ENCODE measurements around the gene PLXNA4.

The PLXNA4 gene

DNA sequence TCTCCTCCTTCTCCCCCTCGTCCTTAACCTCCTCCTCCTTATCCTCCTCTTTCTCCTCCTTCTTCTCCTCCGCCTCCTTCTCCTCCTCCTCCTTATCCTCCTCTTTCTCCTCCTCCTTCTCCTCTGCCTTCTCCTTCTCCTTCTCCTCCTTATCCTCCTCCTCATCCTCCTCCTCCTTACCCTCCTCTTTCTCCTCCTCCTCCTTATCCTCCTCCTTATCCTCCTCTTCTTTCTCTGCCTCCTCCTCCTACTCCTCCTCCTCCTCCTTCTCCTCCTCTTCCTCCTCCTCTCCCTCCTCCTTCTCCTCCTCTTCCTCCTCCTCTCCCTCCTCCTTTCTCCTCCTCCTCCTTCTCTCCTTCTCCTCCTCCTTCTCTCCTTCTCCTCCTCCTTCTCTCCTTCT, 14.5 kb downstream of the PLXNA4 start:
- no peak overlapping the region for H2BK12ac ChIP-seq (ENCODE audit: low read length in 2 of 2)
- no peak overlapping the region for H3K14ac ChIP-seq (ENCODE audit: low read length in 2 of 2)
- H3K79me1 ChIP-seq (replicated peaks; ENCODE audit: low read length, poor library complexity, severe bottlenecking), result no peaks in the 10 kb centered on the region
- no peak overlapping the region for H3K23ac ChIP-seq (ENCODE audit: low read length in 2 of 2)
- H3K18ac ChIP-seq (ENCODE audit: low read depth in 1 of 2, low read length in 2 of 2), result no peak overlapping the region
- H2BK5ac ChIP-seq (ENCODE audit: low read depth, low read length, poor library complexity, severe bottlenecking), result no peak overlapping the region
- no peaks in the 10 kb centered on the region for H3K4me1 ChIP-seq (ENCODE audit: control insufficient read depth, insufficient read depth, low read depth, low read length)
- no peak overlapping the region for H2AFZ ChIP-seq (ENCODE audit: low read depth, low read length)
- no peak overlapping the region for H4K8ac ChIP-seq (ENCODE audit: low read length)
- peaks cover 9 to 28% of the 10 kb centered on the region in 2 experiments for H3K27me3 ChIP-seq (ENCODE audit: control insufficient read depth in 1 of 2, insufficient read depth in 1 of 2, low read length in 2 of 2)
- 72% methylated on average over 2 of the region's 2 CpGs for WGBS
- H2AK5ac ChIP-seq (ENCODE audit: low read length, severe bottlenecking), result no peak overlapping the region
- no peak overlapping the region for H3K4me3 ChIP-seq (ENCODE audit: insufficient read depth in 1 of 2, low read depth in 1 of 2, low read length in 2 of 2)
- no peaks in the 10 kb centered on the region for H3K9me3 ChIP-seq (ENCODE audit: control insufficient read depth, low read length)
- no peak overlapping the region for H3K4ac ChIP-seq (ENCODE audit: low read depth in 1 of 2, low read length in 2 of 2)
- no peak overlapping the region for H2BK120ac ChIP-seq (ENCODE audit: low read depth, low read length)
- DNase-seq, result no peak
- H3K36me3 ChIP-seq (ENCODE audit: control insufficient read depth in 1 of 2, insufficient read depth in 2 of 2, low read depth in 1 of 2, low read length in 2 of 2), result no peaks in the 10 kb centered on the region
- no peak overlapping the region for H2BK15ac ChIP-seq (ENCODE audit: low read depth, poor library complexity, severe bottlenecking)
- no peak overlapping the region for H3K4me2 ChIP-seq (ENCODE audit: low read length, poor library complexity, severe bottlenecking)
- H3K9ac ChIP-seq (ENCODE audit: low read length), result no peak overlapping the region
- H3K27ac ChIP-seq (ENCODE audit: low read length, poor library complexity, severe bottlenecking), result no peak overlapping the region
- H4K91ac ChIP-seq (ENCODE audit: low read length), result no peak overlapping the region

DNA sequence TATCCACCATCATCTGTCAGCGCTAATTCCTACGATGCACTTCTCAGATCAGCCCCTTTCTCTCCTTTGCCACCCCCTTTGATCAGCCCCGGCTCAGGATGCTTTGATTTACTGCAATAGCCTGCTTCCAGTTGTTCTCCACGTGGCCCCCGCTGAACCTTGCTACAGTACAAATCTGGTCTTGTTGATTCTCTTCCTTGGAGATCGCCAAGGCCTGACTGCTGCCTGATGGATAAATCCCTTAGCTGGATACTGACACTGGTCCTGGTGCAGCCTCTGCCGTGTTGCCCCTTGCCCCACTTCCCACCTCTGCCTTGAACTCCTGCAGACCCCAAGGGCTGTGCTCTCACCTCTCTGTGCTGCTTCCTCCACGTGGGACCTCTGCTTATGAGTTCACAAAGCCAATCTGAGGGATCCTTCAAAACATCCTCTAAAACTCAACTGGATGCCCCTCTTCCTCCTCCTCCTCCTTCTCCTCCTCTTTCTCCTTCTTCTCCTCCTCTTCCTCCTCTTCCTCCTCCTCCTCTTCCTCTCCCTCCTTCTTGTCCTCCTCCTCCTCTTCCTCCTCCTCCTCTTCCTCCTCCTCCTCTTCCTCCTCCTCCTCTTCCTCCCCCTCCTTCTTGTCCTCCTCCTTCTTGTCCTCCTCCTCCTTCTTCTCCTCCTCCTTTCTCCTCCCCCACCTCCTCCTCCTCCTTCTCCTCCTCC, 15.3 kb downstream of the PLXNA4 start:
- Histone ChIP-seq H3K27ac (ENCODE audit: low read length, poor library complexity, severe bottlenecking) (no peak overlapping the region), H2BK15ac (ENCODE audit: low read depth, poor library complexity, severe bottlenecking) (no peak overlapping the region), H2BK12ac (ENCODE audit: low read length in 2 of 2) (no peak overlapping the region), H3K9me3 (ENCODE audit: control insufficient read depth, low read length) (no peaks in the 10 kb centered on the region), H3K9ac (ENCODE audit: low read length) (no peak overlapping the region), H2BK5ac (ENCODE audit: low read depth, low read length, poor library complexity, severe bottlenecking) (no peak overlapping the region), H3K79me1 (replicated peaks; ENCODE audit: low read length, poor library complexity, severe bottlenecking) (no peaks in the 10 kb centered on the region), H3K36me3 (ENCODE audit: control insufficient read depth in 1 of 2, insufficient read depth in 2 of 2, low read depth in 1 of 2, low read length in 2 of 2) (no peaks in the 10 kb centered on the region), H3K23ac (ENCODE audit: low read length in 2 of 2) (no peak overlapping the region), H3K4ac (ENCODE audit: low read depth in 1 of 2, low read length in 2 of 2) (no peak overlapping the region), H4K8ac (ENCODE audit: low read length) (no peak overlapping the region), H2AK5ac (ENCODE audit: low read length, severe bottlenecking) (no peak overlapping the region), H3K27me3 (ENCODE audit: control insufficient read depth in 1 of 2, insufficient read depth in 1 of 2, low read length in 2 of 2) (peaks cover 9 to 24% of the 10 kb centered on the region in 2 experiments), H3K4me3 (ENCODE audit: insufficient read depth in 1 of 2, low read depth in 1 of 2, low read length in 2 of 2) (no peak overlapping the region), H3K14ac (ENCODE audit: low read length in 2 of 2) (no peak overlapping the region), H3K4me2 (ENCODE audit: low read length, poor library complexity, severe bottlenecking) (no peak overlapping the region), H2BK120ac (ENCODE audit: low read depth, low read length) (no peak overlapping the region), H4K91ac (ENCODE audit: low read length) (no peak overlapping the region), H3K4me1 (ENCODE audit: control insufficient read depth, insufficient read depth, low read depth, low read length) (no peaks in the 10 kb centered on the region), H2AFZ (ENCODE audit: low read depth, low read length) (no peak overlapping the region), H3K18ac (ENCODE audit: low read depth in 1 of 2, low read length in 2 of 2) (no peak overlapping the region)
- WGBS, result 78% methylated on average over 8 of the region's 8 CpGs
- DNase-seq, result no peak

DNA sequence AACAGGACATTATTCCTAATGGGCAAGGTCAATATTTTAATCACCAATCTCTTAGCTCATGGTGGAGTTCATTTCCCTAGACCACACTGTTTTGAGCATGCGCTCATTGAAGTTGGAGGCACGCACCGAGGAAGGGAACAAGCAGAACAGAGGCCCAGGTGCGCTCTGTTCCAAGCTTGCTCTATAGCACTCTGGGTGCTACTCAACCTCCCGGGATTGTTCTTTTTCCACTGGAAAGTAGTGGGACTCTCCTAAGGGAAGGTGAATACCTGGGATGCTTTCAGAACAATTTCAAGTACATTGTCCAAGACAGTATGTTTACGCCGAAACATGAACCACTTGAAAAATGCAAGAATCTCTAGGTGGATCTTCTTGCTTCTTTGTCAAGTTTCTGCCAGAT, 16.2 kb downstream of the PLXNA4 start:
- H3K4ac ChIP-seq (ENCODE audit: low read depth in 1 of 2, low read length in 2 of 2), result no peak overlapping the region
- no peak overlapping the region for H3K4me3 ChIP-seq (ENCODE audit: insufficient read depth in 1 of 2, low read depth in 1 of 2, low read length in 2 of 2)
- no peak overlapping the region for H3K4me2 ChIP-seq (ENCODE audit: low read length, poor library complexity, severe bottlenecking)
- H4K8ac ChIP-seq (ENCODE audit: low read length), result no peak overlapping the region
- H3K9me3 ChIP-seq (ENCODE audit: control insufficient read depth, low read length), result no peaks in the 10 kb centered on the region
- H2BK12ac ChIP-seq (ENCODE audit: low read length in 2 of 2), result no peak overlapping the region
- no peak overlapping the region for H2AFZ ChIP-seq (ENCODE audit: low read depth, low read length)
- H3K9ac ChIP-seq (ENCODE audit: low read length), result no peak overlapping the region
- no peak overlapping the region for H2AK5ac ChIP-seq (ENCODE audit: low read length, severe bottlenecking)
- H3K27me3 ChIP-seq (ENCODE audit: control insufficient read depth in 1 of 2, insufficient read depth in 1 of 2, low read length in 2 of 2), result peaks cover 9 to 19% of the 10 kb centered on the region in 2 experiments
- H2BK15ac ChIP-seq (ENCODE audit: low read depth, poor library complexity, severe bottlenecking), result no peak overlapping the region
- H3K18ac ChIP-seq (ENCODE audit: low read depth in 1 of 2, low read length in 2 of 2), result no peak overlapping the region
- no peaks in the 10 kb centered on the region for H3K79me1 ChIP-seq (replicated peaks; ENCODE audit: low read length, poor library complexity, severe bottlenecking)
- no peak overlapping the region for H3K27ac ChIP-seq (ENCODE audit: low read length, poor library complexity, severe bottlenecking)
- WGBS, result 96% methylated on average over 7 of the region's 7 CpGs
- H3K4me1 ChIP-seq (ENCODE audit: control insufficient read depth, insufficient read depth, low read depth, low read length), result no peaks in the 10 kb centered on the region
- DNase-seq, result no peak
- H2BK5ac ChIP-seq (ENCODE audit: low read depth, low read length, poor library complexity, severe bottlenecking), result no peak overlapping the region
- H3K23ac ChIP-seq (ENCODE audit: low read length in 2 of 2), result no peak overlapping the region
- no peak overlapping the region for H3K14ac ChIP-seq (ENCODE audit: low read length in 2 of 2)
- H4K91ac ChIP-seq (ENCODE audit: low read length), result no peak overlapping the region
- H2BK120ac ChIP-seq (ENCODE audit: low read depth, low read length), result no peak overlapping the region
- peaks cover 0 to 4% of the 10 kb centered on the region in 2 experiments for H3K36me3 ChIP-seq (ENCODE audit: control insufficient read depth in 1 of 2, insufficient read depth in 2 of 2, low read depth in 1 of 2, low read length in 2 of 2)

DNA sequence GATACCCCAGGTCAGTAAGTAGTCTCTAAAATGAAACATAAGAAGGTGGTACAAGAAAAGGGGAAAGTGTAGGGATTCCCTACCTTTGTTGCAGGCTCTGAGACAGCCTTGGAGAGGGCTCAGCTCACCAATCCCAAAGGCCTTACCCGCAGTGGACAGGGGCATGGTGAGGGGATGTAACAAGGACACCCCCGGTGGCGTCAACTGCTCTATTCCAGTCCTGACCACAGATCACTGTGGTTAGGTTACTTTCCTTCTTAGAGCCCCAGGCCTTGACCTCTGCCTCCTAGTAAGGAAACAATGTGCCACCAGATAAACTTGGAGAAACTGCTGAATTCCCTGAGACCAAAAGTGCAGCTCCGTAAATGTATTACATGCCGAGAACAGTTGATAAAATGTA, 17.5 kb downstream of the PLXNA4 start:
- H3K4me1 ChIP-seq (ENCODE audit: control insufficient read depth, insufficient read depth, low read depth, low read length), result no peaks in the 10 kb centered on the region
- H3K79me1 ChIP-seq (replicated peaks; ENCODE audit: low read length, poor library complexity, severe bottlenecking), result no peaks in the 10 kb centered on the region
- H2BK5ac ChIP-seq (ENCODE audit: low read depth, low read length, poor library complexity, severe bottlenecking), result no peak overlapping the region
- H2BK120ac ChIP-seq (ENCODE audit: low read depth, low read length), result no peak overlapping the region
- H4K91ac ChIP-seq (ENCODE audit: low read length), result no peak overlapping the region
- H3K27ac ChIP-seq (ENCODE audit: low read length, poor library complexity, severe bottlenecking), result no peak overlapping the region
- no peak overlapping the region for H2BK12ac ChIP-seq (ENCODE audit: low read length in 2 of 2)
- H3K4me3 ChIP-seq (ENCODE audit: insufficient read depth in 1 of 2, low read depth in 1 of 2, low read length in 2 of 2), result no peak overlapping the region
- peaks cover 5% of the 10 kb centered on the region for H3K9me3 ChIP-seq (ENCODE audit: control insufficient read depth, low read length)
- no peak overlapping the region for H3K4ac ChIP-seq (ENCODE audit: low read depth in 1 of 2, low read length in 2 of 2)
- peaks cover 0 to 16% of the 10 kb centered on the region in 2 experiments for H3K36me3 ChIP-seq (ENCODE audit: control insufficient read depth in 1 of 2, insufficient read depth in 2 of 2, low read depth in 1 of 2, low read length in 2 of 2)
- no peak overlapping the region for H2AK5ac ChIP-seq (ENCODE audit: low read length, severe bottlenecking)
- H3K14ac ChIP-seq (ENCODE audit: low read length in 2 of 2), result no peak overlapping the region
- H2AFZ ChIP-seq (ENCODE audit: low read depth, low read length), result no peak overlapping the region
- no peak overlapping the region for H3K23ac ChIP-seq (ENCODE audit: low read length in 2 of 2)
- H3K18ac ChIP-seq (ENCODE audit: low read depth in 1 of 2, low read length in 2 of 2), result no peak overlapping the region
- no peak overlapping the region for H3K9ac ChIP-seq (ENCODE audit: low read length)
- WGBS, result 91% methylated on average over 5 of the region's 5 CpGs
- H2BK15ac ChIP-seq (ENCODE audit: low read depth, poor library complexity, severe bottlenecking), result no peak overlapping the region
- no peak overlapping the region for H3K4me2 ChIP-seq (ENCODE audit: low read length, poor library complexity, severe bottlenecking)
- DNase-seq, result no peak
- H4K8ac ChIP-seq (ENCODE audit: low read length), result no peak overlapping the region
- peaks cover 0 to 18% of the 10 kb centered on the region in 2 experiments for H3K27me3 ChIP-seq (ENCODE audit: control insufficient read depth in 1 of 2, insufficient read depth in 1 of 2, low read length in 2 of 2)
